Prostate gland (tissue), 2 donors: Measurements from ENCODE around the gene COTL1. TPM values are rescaled to one million over a fixed set of nuclear protein-coding genes. Genes with fewer than 3 reads are reported as not detected.

Experiments used
- DNase-seq: peaks from one replicate; pipeline ENCODE4 v3.0.0-alpha.2; 2019; ENCODE audit warnings: low spot score
- H3K27ac ChIP-seq, 2 donors: fragments of 200-600 bp; sonication (generic); 2 replicates each; pipeline ENCODE4 v1.5.1; 2017 to 2019
- H3K27me3 ChIP-seq: fragments of 200-600 bp; sonication (generic); replicated peaks from 2 replicates; pipeline ENCODE4 v1.5.1; 2019; ENCODE audit not compliant: insufficient read depth
- H3K36me3 ChIP-seq, 2 donors: fragments of 200-600 bp; sonication (generic); 1 replicate in 1 of 2; 2 replicates in 1 of 2; pipeline versions ENCODE4 v1.5.1 to v1.8.1; 2017 to 2019
- H3K4me1 ChIP-seq: fragments of 200-600 bp; sonication (generic); replicated peaks from 2 replicates; pipeline ENCODE4 v1.5.1; 2019
- H3K4me3 ChIP-seq, 2 donors: fragments of 200-600 bp; sonication (generic); 2 replicates each; pipeline ENCODE4 v1.5.1; 2017 to 2019
- H3K9me3 ChIP-seq: fragments of 200-600 bp; sonication (generic); 2 replicates; pipeline ENCODE4 v1.5.1; 2017
- CTCF ChIP-seq, 4 experiments: fragments of 200-600 bp in 2 of 4; fragments of 450-650 bp in 2 of 4; sonication (generic) in 2 of 4; IDR thresholded peaks; 1 replicate in 3 of 4; 2 replicates in 1 of 4; pipeline ENCODE4 v1.5.1; 2016 to 2019; ENCODE audit warnings: antibody characterized with exemption in 4 of 4, mild to moderate bottlenecking in 2 of 4, moderate library complexity in 2 of 4
- POLR2A ChIP-seq: fragments of 450-650 bp; IDR thresholded peaks from one replicate; pipeline ENCODE4 v1.6.1; 2016; ENCODE audit warnings: antibody characterized with exemption, mild to moderate bottlenecking
- POLR2AphosphoS5 ChIP-seq: sonication (generic); formaldehyde crosslinking; IDR thresholded peaks from one replicate; pipeline ENCODE4 v1.6.1; 2017; ENCODE audit warnings: antibody characterized with exemption
- WGBS: methylation state at CpG from one replicate; pipeline ENCODE4 v1.1.5; 2018; 5-methylcytosine and 5-hydroxymethylcytosine counted together
- intact Hi-C: fragments of 100-400 bp; cut with DNase I; formaldehyde crosslinking; loops from one replicate; pipeline ENCODE4 v1.14.2; 2022
- total RNA-seq, 2 donors: library from RNA; depleted of rRNA; stranded (reverse); fragments of >200 nt; gene quantifications; one replicate each; pipeline ENCODE4 v1.1.0, GENCODE V29; 2016

Gene COTL1
- total RNA-seq, 2 donors from 2014 or later: 46.8 to 110 TPM

GRCh38 chr16:84647828-84648594 is 30.1 kb upstream of the COTL1 start, which contains the start of gene KLHL36:
Gene KLHL36, plus strand, starts transcription at chr16:84648511. Its CDS starts 2,357 bp downstream, at chr16:84650868.
- Histone ChIP-seq H3K9me3 (no peaks in the 10 kb centered on the region), H3K27ac (peak within 1 kb of the TSS; percentile 82 to 87), H3K36me3 (no peaks in the 10 kb centered on the region), H3K27me3 (no peaks in the 10 kb centered on the region), H3K4me3 (peak within 1 kb of the TSS; percentile 79 to 80), H3K4me1 (no peaks in the 10 kb centered on the region)
- 7% methylated on average over 48 of the region's 77 CpGs for WGBS
- TF ChIP-seq POLR2AphosphoS5 (no peak), CTCF (IDR thresholded peaks at IDR 0.05) (peak in 1 of 4 experiments; percentile 7)
- intact Hi-C loops: loop anchor here (10.0 kb wide), 1 partner anchor 77 kb away; no protein-coding TSS in a partner anchor
- peak; percentile 49 for DNase-seq

- peak overlapping the region; percentile 48 to 68 for H3K27ac ChIP-seq
- no peak for DNase-seq
- WGBS: 60% methylated on average over 4 of the region's 4 CpGs
Measured at GRCh38 chr16:84643674-84644073, 25.8 kb upstream of the COTL1 start.

GRCh38 chr16:84643180-84643583 is 25.3 kb upstream of the COTL1 start:
- H3K36me3 ChIP-seq: no peaks in the 10 kb centered on the region
- intact Hi-C loops: loop anchor here (10.0 kb wide), 1 partner anchor 82 kb away; no protein-coding TSS in a partner anchor
- TF ChIP-seq CTCF (IDR thresholded peaks at IDR 0.05): peak in 1 of 4 experiments; percentile 3
- TF ChIP-seq POLR2AphosphoS5: peak; percentile 84
- TF ChIP-seq POLR2A: no peak
- no peak overlapping the region for H3K4me3 ChIP-seq
- H3K27ac ChIP-seq: peak overlapping the region; percentile 48 to 68
- no peaks in the 10 kb centered on the region for H3K4me1 ChIP-seq
- WGBS: 8% methylated on average over 8 of the region's 8 CpGs
- H3K27me3 ChIP-seq: no peaks in the 10 kb centered on the region
- peak; percentile 77 for DNase-seq
- H3K9me3 ChIP-seq: no peaks in the 10 kb centered on the region

More at GRCh38 chr16:84643674-84644073, 25.8 kb upstream of the COTL1 start:
- TF ChIP-seq POLR2AphosphoS5 (no peak), CTCF (IDR thresholded peaks at IDR 0.05) (no peak), POLR2A (no peak)
- Histone ChIP-seq H3K4me1 (no peaks in the 10 kb centered on the region), H3K36me3 (no peaks in the 10 kb centered on the region), H3K27me3 (no peaks in the 10 kb centered on the region), H3K9me3 (no peaks in the 10 kb centered on the region), H3K4me3 (no peak overlapping the region)
- intact Hi-C loops: loop anchor here (10.0 kb wide), 1 partner anchor 81 kb away; no protein-coding TSS in a partner anchor

- Histone ChIP-seq H3K4me1 (no peaks in the 10 kb centered on the region), H3K36me3 (no peaks in the 10 kb centered on the region), H3K9me3 (no peaks in the 10 kb centered on the region), H3K27ac (no peak overlapping the region), H3K27me3 (no peaks in the 10 kb centered on the region), H3K4me3 (no peak overlapping the region)
- DNase-seq: no peak
- 67% methylated on average over 6 of the region's 6 CpGs for WGBS
- TF ChIP-seq POLR2AphosphoS5 (no peak), POLR2A (no peak), CTCF (IDR thresholded peaks at IDR 0.05) (no peak)
- intact Hi-C loops: loop anchor here (10.0 kb wide), 1 partner anchor 83 kb away; no protein-coding TSS in a partner anchor
Measured at GRCh38 chr16:84641643-84642358, 23.9 kb upstream of the COTL1 start.
